ENCODE results near the gene FCSK.
A peak's percentile ranks its signal among the peaks of the same experiment; 100 is the strongest.
"Not testable (repeated sequence)": the region's sequence is repeated elsewhere in the genome, so short reads cannot be mapped to it uniquely, and the experiment has no call there.

The FCSK gene

DNA sequence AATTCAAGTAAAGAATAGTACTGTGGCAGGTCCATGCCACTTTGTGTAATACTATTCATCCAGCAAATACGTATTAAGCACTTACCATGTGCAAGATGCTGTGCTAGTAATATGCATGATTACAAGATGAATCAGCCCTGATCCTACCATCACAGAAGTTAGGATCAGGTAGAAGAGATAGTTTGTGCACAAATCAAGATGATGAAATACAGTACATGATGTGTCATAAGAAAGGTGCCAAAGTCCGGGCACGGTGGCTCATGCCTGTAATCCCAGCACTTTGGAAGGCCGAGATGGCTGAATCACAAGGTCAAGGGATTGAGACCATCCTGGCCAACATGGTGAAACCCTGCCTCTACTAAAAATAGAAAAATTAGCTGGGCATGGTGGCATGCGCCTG lies 58.1 kb downstream of the FCSK start:
- Histone ChIP-seq H3K27ac (ENCODE audit: low read depth, low read length, severe bottlenecking) (no peak overlapping the region), H3K36me3 (ENCODE audit: control insufficient read depth, insufficient read depth, low read length) (peaks cover 78% of the 10 kb centered on the region), H3K4me1 (ENCODE audit: control insufficient read depth, insufficient read depth, low read length, poor library complexity, severe bottlenecking) (no peaks in the 10 kb centered on the region), H3K4me3 (ENCODE audit: extremely low read depth, insufficient read depth, low read length, poor library complexity, severe bottlenecking) (no peak overlapping the region), H3K9me3 (ENCODE audit: control insufficient read depth, low read length) (no peaks in the 10 kb centered on the region)
- WGBS, 2 experiments (ENCODE audit: insufficient coverage in 2 of 2), result 83 to 98% methylated on average over 4 of the region's 5 CpGs

DNA sequence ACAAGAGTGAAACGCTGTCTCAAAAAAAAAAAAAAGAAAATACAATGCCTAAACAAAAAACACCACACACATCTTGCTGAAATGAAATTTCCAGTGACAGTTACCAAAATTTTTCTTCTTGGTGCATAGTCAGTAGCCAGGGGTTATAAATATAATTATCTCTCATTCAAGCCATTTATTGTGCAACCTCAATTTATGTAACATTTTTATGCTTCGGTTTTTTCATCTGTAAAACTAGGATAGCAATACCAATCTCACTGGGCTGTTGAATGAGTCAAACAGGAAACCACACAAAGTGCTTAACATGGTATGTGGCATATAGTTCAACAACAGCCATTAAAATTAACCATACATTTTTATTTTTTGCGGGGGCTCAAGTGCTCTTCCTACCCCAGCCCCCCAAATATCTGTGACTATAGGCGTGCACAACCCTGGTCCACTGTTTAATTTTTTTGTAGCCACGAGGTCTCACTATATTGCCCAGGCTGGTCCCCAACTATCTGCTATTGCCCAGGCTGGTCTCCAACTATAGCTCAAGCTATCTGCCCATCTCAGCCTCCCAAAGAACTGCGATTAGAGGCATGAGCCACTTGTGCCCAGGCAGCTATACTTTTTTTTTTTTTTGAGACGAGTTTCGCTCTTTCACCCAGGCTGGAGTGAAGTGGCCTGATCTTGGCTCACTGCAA lies 66.4 kb downstream of the FCSK start:
- 84 to 95% methylated on average over 5 to 7 of the region's 8 CpGs for WGBS, 2 experiments (ENCODE audit: insufficient coverage in 2 of 2)
- Histone ChIP-seq H3K36me3 (ENCODE audit: control insufficient read depth, insufficient read depth, low read length) (peaks cover 35% of the 10 kb centered on the region), H3K9me3 (ENCODE audit: control insufficient read depth, low read length) (no peaks in the 10 kb centered on the region), H3K4me3 (ENCODE audit: extremely low read depth, insufficient read depth, low read length, poor library complexity, severe bottlenecking) (no peak overlapping the region), H3K4me1 (ENCODE audit: control insufficient read depth, insufficient read depth, low read length, poor library complexity, severe bottlenecking) (no peaks in the 10 kb centered on the region), H3K27ac (ENCODE audit: low read depth, low read length, severe bottlenecking) (no peak overlapping the region)

DNA sequence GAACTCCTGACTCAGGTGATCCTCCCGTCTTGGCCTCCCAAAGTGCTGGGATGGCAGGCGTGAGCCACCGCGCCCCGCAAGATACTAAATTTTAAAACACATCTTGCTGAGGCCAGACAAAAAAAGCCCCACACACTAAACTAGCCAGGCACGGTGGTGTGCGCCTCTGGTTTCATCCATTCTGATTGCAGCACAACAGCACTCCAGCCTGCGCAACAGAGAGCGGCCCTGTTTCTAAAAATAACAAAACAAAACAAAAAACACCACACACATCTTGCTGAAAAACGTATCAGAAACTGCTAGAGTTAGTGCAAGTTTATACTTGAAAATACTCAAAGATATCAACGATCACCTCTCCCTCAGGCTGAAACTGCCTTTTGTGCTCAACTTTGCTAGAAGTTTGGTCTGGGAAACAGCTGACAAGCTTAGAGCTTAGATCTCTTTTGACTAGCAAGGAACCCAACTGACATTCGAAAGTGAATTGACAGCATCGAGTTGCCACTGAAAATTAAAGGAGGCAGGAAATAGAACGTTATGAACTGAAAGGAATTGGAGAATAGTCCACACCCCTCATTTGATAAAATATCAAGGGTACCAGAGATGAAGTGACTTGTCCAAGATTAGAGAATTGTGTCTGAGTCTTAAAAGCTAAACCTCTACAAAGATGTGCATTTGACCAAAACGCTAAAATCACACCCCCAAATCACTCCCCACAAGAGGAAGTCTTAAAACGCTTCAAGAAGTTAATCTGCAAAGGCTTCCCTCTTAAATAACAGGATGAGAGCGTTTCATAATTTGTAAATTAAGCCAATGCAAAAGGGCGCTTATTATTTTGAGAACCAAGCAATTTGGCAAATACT lies 68.1 kb downstream of the FCSK start:
- peak overlapping the region; percentile 94 for H3K4me3 ChIP-seq (ENCODE audit: extremely low read depth, insufficient read depth, low read length, poor library complexity, severe bottlenecking)
- H3K36me3 ChIP-seq (ENCODE audit: control insufficient read depth, insufficient read depth, low read length), result peaks cover 38% of the 10 kb centered on the region
- peak overlapping the region; percentile 90 for H3K27ac ChIP-seq (ENCODE audit: low read depth, low read length, severe bottlenecking)
- 76 to 95% methylated on average over 7 to 12 of the region's 18 CpGs for WGBS, 2 experiments (ENCODE audit: insufficient coverage in 2 of 2)
- no peaks in the 10 kb centered on the region for H3K9me3 ChIP-seq (ENCODE audit: control insufficient read depth, low read length)
- H3K4me1 ChIP-seq (ENCODE audit: control insufficient read depth, insufficient read depth, low read length, poor library complexity, severe bottlenecking), result no peaks in the 10 kb centered on the region

DNA sequence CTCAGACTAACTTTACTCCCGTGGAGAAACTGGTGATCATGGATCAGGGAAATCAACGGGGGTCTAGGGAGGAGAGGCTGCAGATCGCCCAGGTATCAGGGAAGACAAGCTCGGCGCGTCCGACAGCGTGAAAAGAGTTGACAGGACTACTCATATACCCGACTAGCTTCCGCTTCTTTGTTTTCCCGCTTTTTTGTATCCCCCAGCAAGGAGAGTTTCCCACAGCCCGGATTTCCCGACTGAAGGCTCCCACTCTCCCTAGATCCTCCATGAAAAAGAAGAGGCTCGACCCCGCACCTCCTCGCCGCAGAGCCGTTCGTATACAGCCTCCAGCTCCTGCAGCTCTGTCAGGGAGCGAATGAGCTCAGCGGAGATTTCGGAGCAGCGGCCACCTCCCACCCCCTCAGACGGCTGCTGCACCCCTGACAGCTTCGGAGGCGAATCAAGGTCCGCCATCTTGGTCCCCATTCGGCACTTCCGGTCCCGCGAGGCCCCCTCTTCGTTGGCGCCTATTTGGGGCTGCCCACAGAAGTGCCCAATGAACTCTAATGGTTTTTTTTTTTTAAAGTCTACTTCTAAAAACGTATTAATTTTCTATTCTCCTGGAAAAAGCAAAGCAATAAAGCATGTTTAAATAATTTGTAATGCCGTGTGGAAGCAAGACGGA lies 68.8 kb downstream of the FCSK start, which contains the start of gene COG4:
Gene COG4, minus strand, starts transcription at position 479 of the 667 bp plus-strand sequence. Its CDS starts 11 bp downstream, at position 468.
- Histone ChIP-seq H3K36me3 (ENCODE audit: control insufficient read depth, insufficient read depth, low read length) (peaks cover 36% of the 10 kb centered on the region), H3K9me3 (ENCODE audit: control insufficient read depth, low read length) (no peaks in the 10 kb centered on the region)
- 0 to 1% methylated on average over 24 to 32 of the region's 36 CpGs for WGBS, 2 experiments (ENCODE audit: insufficient coverage in 2 of 2)

DNA sequence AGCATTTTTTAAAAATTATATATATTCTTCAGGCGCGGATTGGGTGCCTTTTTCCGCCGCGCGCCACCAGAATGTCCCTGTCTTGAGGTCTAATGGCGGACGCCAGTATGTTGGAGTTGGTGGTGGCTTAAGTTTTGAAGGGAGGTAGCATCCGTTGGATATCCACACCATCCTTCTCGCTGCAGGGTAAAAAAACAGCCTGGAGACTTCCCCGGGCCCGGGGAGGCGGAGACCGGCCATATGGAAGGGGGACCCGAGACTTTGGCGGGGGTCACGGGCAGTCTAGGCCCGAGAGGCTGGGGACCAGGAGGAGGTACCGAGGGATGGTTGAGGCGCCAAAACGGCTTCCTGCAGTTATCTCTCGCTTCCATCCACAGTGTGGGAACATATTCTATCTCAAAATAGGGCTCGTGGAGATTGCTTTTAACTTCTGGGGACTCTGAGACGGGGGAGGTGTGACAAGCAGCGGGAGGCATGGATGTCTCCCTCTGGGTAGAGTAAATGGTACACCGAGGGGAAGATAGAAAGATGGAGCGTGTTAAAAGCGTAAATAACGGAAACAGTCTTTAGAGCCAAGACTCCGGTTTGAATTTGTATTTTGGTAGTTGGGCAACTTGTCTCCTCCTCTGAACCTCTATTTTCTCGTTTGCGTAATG lies 69.5 kb downstream of the FCSK start, which contains the start of gene SF3B3:
Gene SF3B3, plus strand, starts transcription at position 74 of the 656 bp plus-strand sequence. CDS start 2,841 bp downstream, outside the sequence.
- Histone ChIP-seq H3K9me3 (ENCODE audit: control insufficient read depth, low read length) (no peaks in the 10 kb centered on the region), H3K4me1 (ENCODE audit: control insufficient read depth, insufficient read depth, low read length, poor library complexity, severe bottlenecking) (no peaks in the 10 kb centered on the region), H3K4me3 (ENCODE audit: extremely low read depth, insufficient read depth, low read length, poor library complexity, severe bottlenecking) (peak within 1 kb of the TSS; percentile 94), H3K27ac (ENCODE audit: low read depth, low read length, severe bottlenecking) (peak within 1 kb of the TSS; percentile 90), H3K36me3 (ENCODE audit: control insufficient read depth, insufficient read depth, low read length) (peaks cover 41% of the 10 kb centered on the region)
- 0 to 1% methylated on average over 16 to 18 of the region's 32 CpGs for WGBS, 2 experiments (ENCODE audit: insufficient coverage in 2 of 2)

More for the DNA sequence above, 68.8 kb downstream of the FCSK start, which contains the start of gene COG4:
- H3K4me1 ChIP-seq (ENCODE audit: control insufficient read depth, insufficient read depth, low read length, poor library complexity, severe bottlenecking), result no peaks in the 10 kb centered on the region
- peak within 1 kb of the TSS; percentile 94 for H3K4me3 ChIP-seq (ENCODE audit: extremely low read depth, insufficient read depth, low read length, poor library complexity, severe bottlenecking)
- H3K27ac ChIP-seq (ENCODE audit: low read depth, low read length, severe bottlenecking), result peak within 1 kb of the TSS; percentile 90

DNA sequence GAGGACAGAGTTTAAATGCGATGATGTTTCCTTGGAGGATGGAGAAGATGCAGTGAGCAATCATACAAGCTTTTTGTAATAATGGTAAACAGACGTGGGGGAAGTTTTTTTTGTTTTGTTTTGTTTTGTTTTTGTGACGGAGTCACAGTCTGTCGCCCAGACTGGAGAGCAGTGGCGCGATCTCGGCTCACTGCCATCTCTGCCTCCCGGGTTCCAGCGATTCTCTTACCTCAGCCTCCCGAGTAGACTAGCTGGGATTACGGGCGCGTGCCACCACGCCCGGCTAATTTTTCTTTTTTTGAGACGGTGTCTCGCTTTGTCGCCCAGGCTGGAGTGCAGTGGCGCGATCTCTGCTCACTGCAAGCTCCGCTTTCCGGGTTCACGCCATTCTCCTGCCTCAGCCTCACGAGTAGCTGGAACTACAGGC lies 70.0 kb downstream of the FCSK start:
- H3K27ac ChIP-seq (ENCODE audit: low read depth, low read length, severe bottlenecking), result peak overlapping the region; percentile 90
- not testable (repeated sequence) for H3K4me1 ChIP-seq (ENCODE audit: control insufficient read depth, insufficient read depth, low read length, poor library complexity, severe bottlenecking)
- 0 to 1% methylated on average over 18 to 24 of the region's 24 CpGs for WGBS, 2 experiments (ENCODE audit: insufficient coverage in 2 of 2)

DNA sequence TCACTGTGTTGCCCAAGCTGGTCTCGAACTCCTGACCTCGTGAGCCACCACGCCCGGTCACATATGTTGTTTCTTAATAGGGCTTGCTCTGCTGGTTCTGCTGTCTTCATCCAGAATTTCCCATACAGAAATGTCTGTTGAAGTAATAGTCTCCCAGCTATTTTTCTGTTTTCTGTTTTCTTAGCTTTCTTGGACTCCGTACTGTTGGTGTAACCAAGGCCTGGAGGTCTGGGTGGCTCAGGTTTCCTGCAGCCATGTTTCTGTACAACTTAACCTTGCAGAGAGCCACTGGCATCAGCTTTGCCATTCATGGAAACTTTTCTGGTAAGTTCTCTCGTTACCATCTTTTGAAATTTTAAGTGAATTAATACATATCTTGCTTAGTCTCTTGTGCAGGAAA lies 72.0 kb downstream of the FCSK start:
- Histone ChIP-seq H3K36me3 (ENCODE audit: control insufficient read depth, insufficient read depth, low read length) (peaks cover 59% of the 10 kb centered on the region), H3K9me3 (ENCODE audit: control insufficient read depth, low read length) (no peaks in the 10 kb centered on the region), H3K4me3 (ENCODE audit: extremely low read depth, insufficient read depth, low read length, poor library complexity, severe bottlenecking) (peak overlapping the region; percentile 3), H3K4me1 (ENCODE audit: control insufficient read depth, insufficient read depth, low read length, poor library complexity, severe bottlenecking) (no peaks in the 10 kb centered on the region), H3K27ac (ENCODE audit: low read depth, low read length, severe bottlenecking) (no peak overlapping the region)
- WGBS, 2 experiments (ENCODE audit: insufficient coverage in 2 of 2), result 86 to 100% methylated on average over 1 to 5 of the region's 6 CpGs

More for the DNA sequence above, 70.0 kb downstream of the FCSK start:
- H3K9me3 ChIP-seq (ENCODE audit: control insufficient read depth, low read length), result not testable (repeated sequence)
- peaks cover 44% of the 10 kb centered on the region for H3K36me3 ChIP-seq (ENCODE audit: control insufficient read depth, insufficient read depth, low read length)
- H3K4me3 ChIP-seq (ENCODE audit: extremely low read depth, insufficient read depth, low read length, poor library complexity, severe bottlenecking), result peak overlapping the region; percentile 94

DNA sequence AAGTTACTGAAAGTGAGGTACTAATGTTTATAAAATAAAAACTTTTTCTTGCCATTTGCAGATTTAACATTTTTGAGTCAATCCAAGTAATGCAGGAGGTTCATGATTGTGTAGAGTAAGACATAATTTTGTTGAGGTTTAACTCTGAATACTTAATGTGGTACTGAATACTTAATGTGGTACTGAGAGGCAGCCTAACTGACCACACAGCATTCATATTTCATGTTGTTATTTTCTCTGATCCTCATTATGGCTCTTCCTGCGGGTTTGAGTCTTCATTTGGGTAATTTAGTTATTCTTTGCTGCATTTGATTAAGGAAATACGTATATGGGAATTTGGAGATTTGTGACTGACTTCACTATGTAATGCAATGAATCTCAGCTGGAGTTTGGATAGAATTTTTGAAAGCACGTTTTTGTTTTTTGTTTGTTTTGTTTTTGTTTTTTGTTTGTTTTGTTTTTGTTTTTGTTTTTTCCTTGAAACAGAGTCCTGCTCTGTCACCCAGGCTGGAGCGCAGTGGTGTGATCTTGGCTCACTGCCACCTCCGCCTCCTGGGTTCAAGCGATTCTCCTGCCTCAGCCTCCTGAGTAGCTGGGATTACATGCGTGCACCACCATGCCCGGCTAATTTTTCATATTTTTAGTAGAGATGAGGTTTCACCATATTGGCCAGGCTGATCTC lies 73.1 kb downstream of the FCSK start:
- 88% methylated on average over 7 of the region's 8 CpGs for WGBS, 2 experiments (ENCODE audit: insufficient coverage in 2 of 2)
- Histone ChIP-seq H3K9me3 (ENCODE audit: control insufficient read depth, low read length) (no peaks in the 10 kb centered on the region), H3K36me3 (ENCODE audit: control insufficient read depth, insufficient read depth, low read length) (peaks cover 69% of the 10 kb centered on the region), H3K4me1 (ENCODE audit: control insufficient read depth, insufficient read depth, low read length, poor library complexity, severe bottlenecking) (no peaks in the 10 kb centered on the region), H3K4me3 (ENCODE audit: extremely low read depth, insufficient read depth, low read length, poor library complexity, severe bottlenecking) (no peak overlapping the region), H3K27ac (ENCODE audit: low read depth, low read length, severe bottlenecking) (no peak overlapping the region)

DNA sequence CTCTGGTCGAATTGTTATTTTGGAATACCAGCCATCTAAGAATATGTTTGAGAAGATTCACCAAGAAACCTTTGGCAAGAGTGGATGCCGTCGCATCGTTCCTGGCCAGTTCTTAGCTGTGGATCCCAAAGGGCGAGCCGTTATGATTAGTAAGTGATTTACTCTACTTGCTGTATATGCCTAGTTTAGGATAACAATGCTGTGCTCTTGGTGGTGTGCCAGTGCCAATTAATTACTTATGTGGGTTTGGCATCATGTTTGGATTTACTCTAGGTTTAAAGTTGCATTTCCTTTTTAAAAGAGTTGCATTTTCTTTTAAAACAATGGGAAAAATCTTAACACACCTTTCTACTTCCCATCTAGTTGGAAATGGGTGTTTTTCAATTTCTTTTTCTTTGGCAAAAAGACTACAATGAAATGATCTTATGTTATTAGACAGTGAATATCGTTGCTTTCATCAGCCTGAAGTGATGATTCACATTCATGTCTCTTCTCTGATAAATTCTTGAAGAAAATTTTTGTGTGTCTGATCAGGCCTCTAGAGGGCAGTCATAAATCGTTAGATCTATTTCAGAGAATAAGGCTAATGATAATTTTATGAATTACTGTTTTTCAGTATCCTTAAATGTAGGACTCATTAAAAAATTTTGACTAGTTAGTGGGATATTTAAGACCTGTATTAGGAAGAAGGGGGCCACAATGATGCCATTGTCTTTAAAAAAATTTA lies 74.8 kb downstream of the FCSK start:
- H3K4me3 ChIP-seq (ENCODE audit: extremely low read depth, insufficient read depth, low read length, poor library complexity, severe bottlenecking), result no peak overlapping the region
- H3K36me3 ChIP-seq (ENCODE audit: control insufficient read depth, insufficient read depth, low read length), result peaks cover 87% of the 10 kb centered on the region

More for the DNA sequence above, 74.8 kb downstream of the FCSK start:
- 92 to 97% methylated on average over 6 of the region's 8 CpGs for WGBS, 2 experiments (ENCODE audit: insufficient coverage in 2 of 2)
- no peak overlapping the region for H3K27ac ChIP-seq (ENCODE audit: low read depth, low read length, severe bottlenecking)
- H3K4me1 ChIP-seq (ENCODE audit: control insufficient read depth, insufficient read depth, low read length, poor library complexity, severe bottlenecking), result no peaks in the 10 kb centered on the region
- no peaks in the 10 kb centered on the region for H3K9me3 ChIP-seq (ENCODE audit: control insufficient read depth, low read length)

All from mesodermal cell (in vitro differentiated cells).